GM21576 (cell line): ENCODE measurements around the gene LDHAL6A.

Source experiments
- ATAC-seq: cut with Tn5 transposase; IDR thresholded peaks from one replicate; pipeline ENCODE4 v1.9.1; 2021; ENCODE audit warnings: mild to moderate bottlenecking, moderate library complexity; ENCODE audit not compliant: unreplicated experiment

The LDHAL6A gene

GRCh38 chr11:18490319-18490718 lies 34.7 kb downstream of the LDHAL6A start:
- no peak for ATAC-seq

- no peak for ATAC-seq
These were observed 35.3 kb downstream of the LDHAL6A start for GRCh38 chr11:18490736-18491485.

GRCh38 chr11:18491924-18492323 lies 36.3 kb downstream of the LDHAL6A start:
- ATAC-seq = no peak

- no peak for ATAC-seq
These were observed 37.2 kb downstream of the LDHAL6A start for GRCh38 chr11:18492888-18493287.

- ATAC-seq = no peak
These were observed 37.7 kb downstream of the LDHAL6A start for GRCh38 chr11:18493310-18493709.

- no peak for ATAC-seq
These were observed 39.6 kb downstream of the LDHAL6A start for GRCh38 chr11:18495271-18495670.

- ATAC-seq = no peak
These were observed 40.0 kb downstream of the LDHAL6A start for GRCh38 chr11:18495703-18496102.

- ATAC-seq = no peak
These were observed 42.4 kb downstream of the LDHAL6A start for GRCh38 chr11:18498039-18498438.

GRCh38 chr11:18501629-18502028 lies 46.0 kb downstream of the LDHAL6A start:
- no peak for ATAC-seq

- no peak for ATAC-seq
These were observed 46.7 kb downstream of the LDHAL6A start for GRCh38 chr11:18502352-18502751.

GRCh38 chr11:18521122-18521521 lies 65.5 kb downstream of the LDHAL6A start:
- ATAC-seq = no peak

- ATAC-seq = no peak
These were observed 66.7 kb downstream of the LDHAL6A start for GRCh38 chr11:18522388-18522787.

- ATAC-seq = no peak
These were observed 67.4 kb downstream of the LDHAL6A start for GRCh38 chr11:18523084-18523483.

- ATAC-seq = no peak
These were observed 68.6 kb downstream of the LDHAL6A start for GRCh38 chr11:18524248-18524647.

GRCh38 chr11:18526130-18526520 lies 70.5 kb downstream of the LDHAL6A start:
- ATAC-seq = no peak

GRCh38 chr11:18526521-18527296 lies 71.1 kb downstream of the LDHAL6A start, which contains the start of gene TSG101:
Gene TSG101, minus strand, starts transcription at chr11:18526942. Its CDS starts 126 bp downstream, at chr11:18526816.
- peak; percentile 96 for ATAC-seq

GRCh38 chr11:18527512-18527911 lies 71.9 kb downstream of the LDHAL6A start:
- ATAC-seq = no peak
